Omental fat pad (tissue), 4 donors: ENCODE measurements around the gene UBAP1L. TPM values are rescaled to one million over a fixed set of nuclear protein-coding genes. Genes with fewer than 3 reads are reported as not detected.

Source experiments
- ATAC-seq: fragments of 150-250 bp; one replicate; pipeline ENCODE4 v1.9.1; 2016; ENCODE audit warnings: mild to moderate bottlenecking, moderate library complexity; ENCODE audit not compliant: low FRiP score
- DNase-seq: peaks from one replicate; pipeline ENCODE4 v3.0.0-alpha.2; 2019; ENCODE audit warnings: low spot score
- CTCF ChIP-seq, 3 donors: fragments of 450-650 bp; IDR thresholded peaks; one replicate each; pipeline ENCODE4 v1.5.1; 2016 to 2017; ENCODE audit warnings: antibody characterized with exemption in 3 of 3, mild to moderate bottlenecking in 3 of 3, moderate library complexity in 2 of 3
- total RNA-seq, 4 donors: library from RNA; depleted of rRNA; stranded (reverse); fragments of >200 nt; gene quantifications; one replicate each; pipeline ENCODE4 v1.1.0, GENCODE V29; 2016

The UBAP1L gene
- total RNA-seq, 4 donors from 2014 or later: 2.9 to 5.6 (median 4.6) TPM

- ATAC-seq: no peak
- TF ChIP-seq CTCF (IDR thresholded peaks at IDR 0.05): no peak
- no peak for DNase-seq
Measured at GRCh38 chr15:65134538-65134937, 19.5 kb upstream of the UBAP1L start.

- DNase-seq (peak; percentile 78), ATAC-seq (peak; percentile 93)
- TF ChIP-seq CTCF (IDR thresholded peaks at IDR 0.05): no peak
Measured at GRCh38 chr15:65133548-65134200, 18.7 kb upstream of the UBAP1L start, which contains the start of gene PDCD7. TSS of gene PDCD7 (minus strand) at chr15:65133808. CDS start at chr15:65133781, 27 bp downstream.

- ATAC-seq (peak; percentile 86), DNase-seq (no peak)
- TF ChIP-seq CTCF (IDR thresholded peaks at IDR 0.05): no peak
Measured at GRCh38 chr15:65132878-65133547, 18.0 kb upstream of the UBAP1L start.

GRCh38 chr15:65130941-65131340, 15.9 kb upstream of the UBAP1L start:
- no peak for TF ChIP-seq CTCF (IDR thresholded peaks at IDR 0.05)
- DNase-seq (no peak), ATAC-seq (no peak)

GRCh38 chr15:65115542-65115941, 542 bp upstream of the UBAP1L start:
- DNase-seq: no peak
- TF ChIP-seq CTCF (IDR thresholded peaks at IDR 0.05): no peak
- no peak for ATAC-seq

- no peak for ATAC-seq
- no peak for DNase-seq
- no peak for TF ChIP-seq CTCF (IDR thresholded peaks at IDR 0.05)
Measured at GRCh38 chr15:65110676-65111292, 4.2 kb downstream of the UBAP1L start.
